A673 (cell line): ENCODE results near the gene CHEK2.

Experiments
- CTCF ChIP-seq: fragments of 300-800, 200-600 bp; sonication (generic); conservative IDR thresholded peaks from 2 replicates; pipeline ENCODE4 v1.5.1; 2017; ENCODE audit warnings: low read depth, mild to moderate bottlenecking, antibody characterized with exemption, low read length, moderate library complexity, mixed read lengths
- EZH2 ChIP-seq: fragments of 200-600 bp; sonication (generic); IDR thresholded peaks from 2 replicates; pipeline ENCODE4 v1.6.1; 2017; ENCODE audit warnings: borderline replicate concordance, low read depth, mild to moderate bottlenecking, mixed read lengths, antibody characterized with exemption, low read length; ENCODE audit not compliant: poor library complexity, severe bottlenecking

GRCh38 chr22:28771195-28771791, 29.7 kb upstream of the CHEK2 start:
- TF ChIP-seq CTCF (no peak), EZH2 (no peak)
